ENCODE results near the gene CDKN3. TPM values are rescaled to one million over a fixed set of nuclear protein-coding genes. Genes with fewer than 3 reads are reported as not detected.

Gene CDKN3
- polyA plus RNA-seq, 3 donors = 0.45 to 1.8 (median 0.65) TPM

- no CpG with 5 or more reads among the region's 2 CpGs for WGBS (ENCODE audit: insufficient coverage)
Measured at GRCh38 chr14:54395716-54396115, 1.1 kb upstream of the CDKN3 start.

DNA sequence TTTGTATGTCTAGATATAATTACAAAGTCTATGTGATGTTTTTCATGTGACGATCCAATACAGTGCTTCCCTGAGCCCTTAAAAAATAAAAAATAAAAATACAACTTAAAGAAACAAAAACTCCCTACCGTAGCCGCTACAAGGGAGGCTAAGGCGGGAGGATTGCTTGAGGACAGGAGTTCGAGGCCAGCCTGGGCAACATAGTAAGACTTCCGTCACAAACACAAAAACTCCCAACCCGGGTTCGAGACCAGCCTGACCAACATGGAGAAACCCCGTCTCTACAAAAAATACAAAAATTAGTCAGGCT is 669 bp upstream of the CDKN3 start:
- Histone ChIP-seq H3K9ac (ENCODE audit: insufficient read depth, low read length, poor library complexity, severe bottlenecking) (peak overlapping the region; percentile 48), H3K9me3 (replicated peaks in 1 of 2; ENCODE audit: control insufficient read depth in 1 of 2, insufficient read depth in 1 of 2, low read length in 2 of 2) (peaks cover 0 to 15% of the 10 kb centered on the region in 2 donors), H3K36me3 (replicated peaks in 1 of 2; ENCODE audit: control insufficient read depth in 1 of 2, insufficient read depth in 2 of 2, low read length in 2 of 2) (no peaks in the 10 kb centered on the region), H3K27me3 (ENCODE audit: control insufficient read depth in 2 of 2, insufficient read depth in 2 of 2, low read length in 2 of 2) (no peaks in the 10 kb centered on the region), H3K4me1 (ENCODE audit: control insufficient read depth in 1 of 2, insufficient read depth in 2 of 2, low read length in 2 of 2) (peaks cover 27 to 31% of the 10 kb centered on the region in 2 donors), H2AFZ (ENCODE audit: insufficient read depth, low read depth, low read length, poor library complexity, severe bottlenecking) (peak overlapping the region; percentile 82), H3K27ac (ENCODE audit: low read depth in 1 of 2, low read length in 2 of 2) (no peak overlapping the region), H3K4me3 (replicated peaks in 1 of 3; ENCODE audit: low read depth in 2 of 3, low read length in 3 of 3) (peak overlapping the region; percentile 46 to 90 (median 47)), H3K79me2 (ENCODE audit: insufficient read depth, low read length) (peaks cover 43% of the 10 kb centered on the region), H3K4me2 (replicated peaks; ENCODE audit: extremely low read depth, low read length, poor library complexity, severe bottlenecking) (peak overlapping the region; percentile 96), H4K20me1 (ENCODE audit: insufficient read depth, low read length) (no peaks in the 10 kb centered on the region)
- TF ChIP-seq, protein P1, sequence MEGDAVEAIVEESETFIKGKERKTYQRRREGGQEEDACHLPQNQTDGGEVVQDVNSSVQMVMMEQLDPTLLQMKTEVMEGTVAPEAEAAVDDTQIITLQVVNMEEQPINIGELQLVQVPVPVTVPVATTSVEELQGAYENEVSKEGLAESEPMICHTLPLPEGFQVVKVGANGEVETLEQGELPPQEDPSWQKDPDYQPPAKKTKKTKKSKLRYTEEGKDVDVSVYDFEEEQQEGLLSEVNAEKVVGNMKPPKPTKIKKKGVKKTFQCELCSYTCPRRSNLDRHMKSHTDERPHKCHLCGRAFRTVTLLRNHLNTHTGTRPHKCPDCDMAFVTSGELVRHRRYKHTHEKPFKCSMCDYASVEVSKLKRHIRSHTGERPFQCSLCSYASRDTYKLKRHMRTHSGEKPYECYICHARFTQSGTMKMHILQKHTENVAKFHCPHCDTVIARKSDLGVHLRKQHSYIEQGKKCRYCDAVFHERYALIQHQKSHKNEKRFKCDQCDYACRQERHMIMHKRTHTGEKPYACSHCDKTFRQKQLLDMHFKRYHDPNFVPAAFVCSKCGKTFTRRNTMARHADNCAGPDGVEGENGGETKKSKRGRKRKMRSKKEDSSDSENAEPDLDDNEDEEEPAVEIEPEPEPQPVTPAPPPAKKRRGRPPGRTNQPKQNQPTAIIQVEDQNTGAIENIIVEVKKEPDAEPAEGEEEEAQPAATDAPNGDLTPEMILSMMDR (IDR thresholded peaks at IDR 0.05) = no peak
- Mint-ChIP-seq H3K27ac (peak overlapping the region in 2 of 7 donors; percentile 41 to 78), H3K36me3 (no peaks in the 10 kb centered on the region), H3K9me3 (peaks cover 0 to 16% (median 6%) of the 10 kb centered on the region in 7 donors), H3K27me3 (ENCODE audit: low read depth in 3 of 3) (peaks cover 0 to 3% (median 2%) of the 10 kb centered on the region in 3 donors), H3K4me1 (peaks cover 25% of the 10 kb centered on the region), H3K4me3 (peak overlapping the region; percentile 83 to 93)
- no peak for DNase-seq
- WGBS (ENCODE audit: insufficient coverage) = 40% methylated on average over 1 of the region's 9 CpGs
- intact Hi-C loops (cut with micrococcal nuclease) = loop anchor here (5.0 kb wide), 2 partner anchors 46 to 91 kb away; partner anchors contain the start of genes CNIH1 (in 2 of the 2) and GMFB (in 1 of the 2)

More at GRCh38 chr14:54395716-54396115, 1.1 kb upstream of the CDKN3 start:
- peaks cover 0 to 15% of the 10 kb centered on the region in 2 donors for H3K9me3 ChIP-seq (replicated peaks in 1 of 2; ENCODE audit: control insufficient read depth in 1 of 2, insufficient read depth in 1 of 2, low read length in 2 of 2)
- H3K27me3 ChIP-seq (ENCODE audit: control insufficient read depth in 2 of 2, insufficient read depth in 2 of 2, low read length in 2 of 2) = no peaks in the 10 kb centered on the region
- no peak overlapping the region for H3K27ac ChIP-seq (ENCODE audit: low read depth in 1 of 2, low read length in 2 of 2)
- Mint-ChIP-seq H3K9me3 (peaks cover 0 to 16% (median 6%) of the 10 kb centered on the region in 7 donors), H3K4me3 (no peak overlapping the region), H3K36me3 (no peaks in the 10 kb centered on the region), H3K27me3 (ENCODE audit: low read depth in 3 of 3) (peaks cover 0 to 3% (median 2%) of the 10 kb centered on the region in 3 donors), H3K4me1 (peaks cover 25% of the 10 kb centered on the region), H3K27ac (no peak overlapping the region)
- peaks cover 38% of the 10 kb centered on the region for H3K79me2 ChIP-seq (ENCODE audit: insufficient read depth, low read length)
- no peak for DNase-seq
- no peak overlapping the region for H3K4me3 ChIP-seq (replicated peaks in 1 of 3; ENCODE audit: low read depth in 2 of 3, low read length in 3 of 3)
- H3K9ac ChIP-seq (ENCODE audit: insufficient read depth, low read length, poor library complexity, severe bottlenecking) = no peak overlapping the region
- no peaks in the 10 kb centered on the region for H3K36me3 ChIP-seq (replicated peaks in 1 of 2; ENCODE audit: control insufficient read depth in 1 of 2, insufficient read depth in 2 of 2, low read length in 2 of 2)
- TF ChIP-seq, protein P1 (IDR thresholded peaks at IDR 0.05) = no peak
- no peak overlapping the region for H3K4me2 ChIP-seq (replicated peaks; ENCODE audit: extremely low read depth, low read length, poor library complexity, severe bottlenecking)
- no peaks in the 10 kb centered on the region for H4K20me1 ChIP-seq (ENCODE audit: insufficient read depth, low read length)
- intact Hi-C loops (cut with micrococcal nuclease) = loop anchor here (5.0 kb wide), 2 partner anchors 47 to 92 kb away; partner anchors contain the start of genes CNIH1 (in 2 of the 2) and GMFB (in 1 of the 2)
- no peak overlapping the region for H2AFZ ChIP-seq (ENCODE audit: insufficient read depth, low read depth, low read length, poor library complexity, severe bottlenecking)
- peaks cover 27 to 31% of the 10 kb centered on the region in 2 donors for H3K4me1 ChIP-seq (ENCODE audit: control insufficient read depth in 1 of 2, insufficient read depth in 2 of 2, low read length in 2 of 2)
